Bronchial epithelial cell (primary cell): ENCODE results near the gene TCEANC. TPM values are rescaled to one million over a fixed set of nuclear protein-coding genes. Genes with fewer than 3 reads are reported as not detected.

Source experiments
- DNase-seq: peaks from one replicate; pipeline ENCODE4 v3.0.0-alpha.2; 2010; ENCODE audit warnings: low read depth
- FAIRE-seq: peaks from 2 replicates; lab custom pipeline; 2011; peaks lifted over from hg19 to GRCh38; lab: Jason Lieb, UNC
- H3K27me3 ChIP-seq: 2 replicates; pipeline ENCODE4 v1.5.1; 2011; ENCODE audit warnings: low read length; ENCODE audit not compliant: control insufficient read depth, insufficient read depth
- H3K36me3 ChIP-seq: 2 replicates; pipeline ENCODE4 v1.5.1; 2011; ENCODE audit warnings: low read length; ENCODE audit not compliant: control insufficient read depth, insufficient read depth
- H3K4me3 ChIP-seq: 2 replicates; pipeline ENCODE4 v1.5.1; 2011; ENCODE audit warnings: mild to moderate bottlenecking, low read depth, low read length, control low read depth
- CTCF ChIP-seq: IDR thresholded peaks from 2 replicates; pipeline ENCODE4 v1.5.1; 2011; ENCODE audit warnings: mild to moderate bottlenecking, moderate library complexity, low read length, control low read depth, inconsistent platforms; ENCODE audit not compliant: insufficient read depth, severe bottlenecking
- total RNA-seq: library from RNA; depleted of rRNA; stranded (reverse); fragments of >200 nt; gene quantifications from 2 replicates; pipeline ENCODE4 v1.2.1, GENCODE V29; 2014

The TCEANC gene
- total RNA-seq, 1 donor from 2014 or later: 2.1 TPM

GRCh38 chrX:13702111-13702789 is 49.3 kb downstream of the TCEANC start:
- H3K4me3 ChIP-seq: no peak overlapping the region
- no peak for FAIRE-seq
- H3K27me3 ChIP-seq: no peaks in the 10 kb centered on the region
- H3K36me3 ChIP-seq: no peaks in the 10 kb centered on the region
- DNase-seq: no peak
- TF ChIP-seq CTCF: no peak

DNA sequence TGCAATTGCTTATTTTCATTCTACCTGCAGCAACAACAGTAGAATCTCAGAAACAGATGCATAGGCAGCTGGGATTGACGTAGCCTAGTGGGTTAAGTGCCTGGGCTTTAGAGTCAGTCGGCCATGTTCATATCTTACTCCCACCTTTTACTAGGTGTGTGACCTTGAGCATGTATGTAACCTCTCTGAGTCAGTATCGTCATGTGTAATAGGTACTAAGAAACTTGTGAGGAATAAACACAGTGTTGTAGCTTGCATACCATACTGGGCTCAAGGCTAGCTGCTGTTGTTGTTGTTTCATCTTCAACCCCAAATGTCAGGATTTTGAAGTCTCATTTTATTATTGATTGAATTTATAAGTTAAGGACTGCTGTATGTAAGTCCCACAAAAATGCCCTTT is 50.2 kb downstream of the TCEANC start:
- Histone ChIP-seq H3K4me3 (no peak overlapping the region), H3K36me3 (no peaks in the 10 kb centered on the region), H3K27me3 (no peaks in the 10 kb centered on the region)
- no peak for DNase-seq
- FAIRE-seq: no peak
- TF ChIP-seq CTCF: no peak

DNA sequence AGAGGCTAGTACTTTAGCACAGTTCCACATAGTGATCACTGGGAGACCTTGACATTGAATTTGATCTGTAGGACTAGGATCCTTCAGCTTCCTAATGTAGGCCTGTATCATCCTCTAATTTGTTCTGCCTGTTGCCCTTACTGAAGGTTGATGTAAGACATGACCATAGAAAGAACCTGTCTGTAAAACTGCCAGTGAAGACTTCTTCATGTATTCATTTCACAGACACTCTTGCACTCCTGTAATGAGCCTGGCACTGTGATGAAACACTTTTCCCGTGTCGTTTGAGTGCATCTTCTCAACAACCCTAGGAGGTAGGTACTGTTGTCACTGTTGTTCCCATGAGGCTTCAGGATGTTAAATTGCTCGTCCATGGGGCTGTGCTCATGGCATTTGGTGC is 50.6 kb downstream of the TCEANC start:
- FAIRE-seq (no peak), DNase-seq (no peak)
- Histone ChIP-seq H3K27me3 (no peaks in the 10 kb centered on the region), H3K4me3 (no peak overlapping the region), H3K36me3 (no peaks in the 10 kb centered on the region)
- TF ChIP-seq CTCF: no peak

DNA sequence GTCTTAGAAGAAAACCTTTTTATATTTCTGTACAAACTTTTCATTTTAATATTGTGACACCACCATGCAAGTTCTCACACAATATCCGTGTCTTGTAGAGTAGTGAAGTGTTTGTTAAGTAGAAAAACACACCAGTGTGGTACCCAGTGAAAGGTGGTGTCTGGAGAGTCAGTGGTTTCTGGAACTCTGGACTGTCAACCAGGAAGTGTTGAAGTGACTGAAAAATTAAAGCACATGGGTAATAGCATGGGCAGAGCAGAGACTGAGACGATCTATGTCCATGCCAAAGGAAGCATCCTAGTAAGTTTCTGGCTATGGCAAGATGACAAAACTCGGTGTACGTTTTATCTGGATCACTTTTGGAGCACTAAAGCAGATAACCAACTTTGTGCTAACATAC is 58.2 kb downstream of the TCEANC start:
- H3K36me3 ChIP-seq: peaks cover 1% of the 10 kb centered on the region

More for the DNA sequence above, 58.2 kb downstream of the TCEANC start:
- DNase-seq: no peak
- TF ChIP-seq CTCF: no peak
- no peak for FAIRE-seq
- Histone ChIP-seq H3K4me3 (no peak overlapping the region), H3K27me3 (no peaks in the 10 kb centered on the region)

Other genes with a start within 250 kb of the TCEANC start
- 0.26 TPM in 1 of 2 replicates, not detected in the other for gene EGFL6, start 83.5 kb upstream of the TCEANC start, total RNA-seq
- 43.4 and 57.6 TPM in 2 replicates for gene RAB9A, start 36.0 kb downstream of the TCEANC start, total RNA-seq
- gene TRAPPC2, start 81.5 kb downstream of the TCEANC start, total RNA-seq: 14.1 and 17.9 TPM in 2 replicates
- 13.4 and 26.0 TPM in 2 replicates for gene OFD1, start 81.6 kb downstream of the TCEANC start, total RNA-seq
- under 0.01 and 1.2 TPM in 2 replicates for gene GPM6B, start 164.0 kb downstream of the TCEANC start, total RNA-seq